K562 (cell line): ENCODE data around the gene DNAJB6. TPM values are rescaled to one million over a fixed set of nuclear protein-coding genes. Genes with fewer than 3 reads are reported as not detected.
A peak's percentile ranks its signal among the peaks of the same experiment; 100 is the strongest.

Source experiments
- CBX1 ChIP-seq: sonication (generic); IDR thresholded peaks from 2 replicates; pipeline ENCODE4 v1.6.1; 2016; ENCODE audit warnings: antibody characterized with exemption, low read depth, mild to moderate bottlenecking
- CREM ChIP-seq: IDR thresholded peaks from 2 replicates; pipeline ENCODE4 v1.6.1; 2014; ENCODE audit warnings: antibody characterized with exemption, low read depth
- DMBX1 ChIP-seq: fragments of 250-450 bp; sonication (Bioruptor Pico); IDR thresholded peaks from 2 replicates; pipeline ENCODE4 v1.8.0; 2022; ENCODE audit warnings: inconsistent platforms, mild to moderate bottlenecking, moderate library complexity, borderline replicate concordance
- EGR1 ChIP-seq: fragments of 450-650 bp; conservative IDR thresholded peaks from 2 replicates; pipeline ENCODE4 v1.6.1; 2017; ENCODE audit warnings: mild to moderate bottlenecking
- ELF2 ChIP-seq: fragments of 250-450 bp; sonication (Bioruptor Pico); IDR thresholded peaks from 2 replicates; pipeline ENCODE4 v1.5.0; 2021; ENCODE audit warnings: mild to moderate bottlenecking
- KLF1 ChIP-seq: fragments of 450-650 bp; IDR thresholded peaks from 2 replicates; pipeline ENCODE4 v1.6.1; 2016; ENCODE audit warnings: missing genetic modification characterization, missing compliant biosample characterization
- MCM5 ChIP-seq: fragments of 450-650 bp; IDR thresholded peaks from 2 replicates; pipeline ENCODE4 v1.6.1; 2016; ENCODE audit warnings: low read depth
- NFATC3 ChIP-seq: fragments of 450-650 bp; IDR thresholded peaks from 2 replicates; pipeline ENCODE4 v1.6.1; 2017; ENCODE audit warnings: mild to moderate bottlenecking
- PHF20 ChIP-seq: fragments of 450-650 bp; IDR thresholded peaks from 2 replicates; pipeline ENCODE4 v1.6.1; 2018; ENCODE audit not compliant: partially characterized antibody
- PHF8 ChIP-seq: fragments of 200-600 bp; sonication (generic); IDR thresholded peaks from 2 replicates; pipeline ENCODE4 v1.6.1; 2012; ENCODE audit warnings: mixed run types, mild to moderate bottlenecking, inconsistent platforms, low read length, moderate library complexity, borderline replicate concordance
- POLR2AphosphoS2 ChIP-seq: IDR thresholded peaks from 2 replicates; pipeline ENCODE4 v1.6.1; 2012; ENCODE audit warnings: low read length, improper control_type of control experiment
- POLR2G ChIP-seq: fragments of 200-400 bp; formaldehyde crosslinking; IDR thresholded peaks from 2 replicates; pipeline ENCODE4 v1.6.1; 2017; ENCODE audit warnings: low read depth, mild to moderate bottlenecking, antibody characterized with exemption, low read length, moderate library complexity
- SMAD4 ChIP-seq: fragments of 250-450 bp; sonication (Bioruptor Pico); conservative IDR thresholded peaks from 2 replicates; pipeline ENCODE4 v1.8.0; 2021; ENCODE audit warnings: inconsistent platforms, mild to moderate bottlenecking, moderate library complexity
- SMARCA4 ChIP-seq: fragments of 450-650 bp; IDR thresholded peaks from 2 replicates; pipeline ENCODE4 v1.6.1; 2016
- SP2 ChIP-seq: IDR thresholded peaks from 2 replicates; pipeline ENCODE4 v1.6.1; 2011; ENCODE audit warnings: mild to moderate bottlenecking, low read depth, low read length, moderate library complexity; ENCODE audit not compliant: poor library complexity, severe bottlenecking; ENCODE audit errors: extremely low read depth
- TAL1 ChIP-seq: fragments of 450-650 bp; IDR thresholded peaks from 2 replicates; pipeline ENCODE4 v1.6.1; 2016; ENCODE audit warnings: mild to moderate bottlenecking
- TEAD4 ChIP-seq, 2 experiments: sonication (generic) in 1 of 2; formaldehyde crosslinking in 1 of 2; IDR thresholded peaks; 2 replicates each; pipeline versions ENCODE4 v1.6.1 to v1.8.0; 2012 to 2022; ENCODE audit warnings: borderline replicate concordance in 1 of 2, inconsistent platforms in 1 of 2, low read length in 1 of 2, mild to moderate bottlenecking in 1 of 2, missing genetic modification reagents in 1 of 2
- TRIM25 ChIP-seq: fragments of 450-650 bp; IDR thresholded peaks from 2 replicates; pipeline ENCODE4 v1.7.0; 2016; ENCODE audit warnings: borderline replicate concordance
- ZFP91 ChIP-seq: sonication (generic); formaldehyde crosslinking; IDR thresholded peaks from 2 replicates; pipeline ENCODE4 v1.8.0; 2022; ENCODE audit warnings: mild to moderate bottlenecking, missing genetic modification reagents
- ZFX ChIP-seq: sonication (generic); formaldehyde crosslinking; IDR thresholded peaks from 2 replicates; pipeline ENCODE4 v1.8.0; 2022; ENCODE audit warnings: mild to moderate bottlenecking, missing genetic modification reagents, moderate library complexity
- ZNF175 ChIP-seq: fragments of 200-800 bp; sonication (Bioruptor generic); IDR thresholded peaks from 2 replicates; pipeline ENCODE4 v1.6.1; 2016; ENCODE audit warnings: low read depth, mild to moderate bottlenecking, missing genetic modification characterization, missing compliant biosample characterization
- ZNF263 ChIP-seq: sonication (generic); formaldehyde crosslinking; IDR thresholded peaks from 2 replicates; pipeline ENCODE4 v1.8.0; 2022; ENCODE audit warnings: mild to moderate bottlenecking, missing genetic modification reagents, borderline replicate concordance
- ZNF644 ChIP-seq: fragments of 200-800 bp; sonication (Bioruptor generic); IDR thresholded peaks from 2 replicates; pipeline ENCODE4 v1.6.1; 2016; ENCODE audit warnings: low read depth, missing genetic modification characterization, missing compliant biosample characterization
- ZNF740 ChIP-seq, 3 experiments: fragments of 200-800 bp in 1 of 3; sonication (Bioruptor generic) in 1 of 3; sonication (generic) in 1 of 3; formaldehyde crosslinking in 1 of 3; IDR thresholded peaks; 2 replicates each; pipeline versions ENCODE4 v1.6.1 to v1.8.0; 2016 to 2022; ENCODE audit warnings: mild to moderate bottlenecking in 2 of 3, missing compliant biosample characterization in 2 of 3, missing genetic modification characterization in 2 of 3, missing genetic modification reagents in 1 of 3
- polyA plus RNA-seq, 8 experiments: library from polyadenylated mRNA; depleted of rRNA in 4 of 8; stranded (reverse) in 5 of 8; unstranded in 3 of 8; fragments of >200 nt; fragmentation: Nextera tagmentation in 2 of 8; fragmentation: Illumina TruSeq in 1 of 8; extraction: Ambion mirVana in 2 of 8; extraction: Trizol in 1 of 8; gene quantifications; 2 replicates each; pipeline versions ENCODE4 v1.2.1 to v1.2.3, GENCODE V29; 2011 to 2014; ENCODE audit warnings: inconsistent platforms in 1 of 8, missing spikeins in 1 of 8
- total RNA-seq, 7 experiments: library from RNA; depleted of rRNA in 6 of 7; stranded (reverse); fragments of >200 nt in 6 of 7; fragmentation: Illumina TruSeq in 2 of 7; extraction: Trizol in 2 of 7; gene quantifications; 2 replicates each; pipeline versions ENCODE4 v1.2.1 to v1.2.3, GENCODE V29; 2011 to 2021; ENCODE audit warnings: low replicate concordance in 1 of 7

The DNAJB6 gene
- total and polyA plus RNA-seq, 9 of the 15 experiments (the other 6 are each of a cell fraction or from before 2014, with no cell fraction given), result 84.5 to 158 (median 135) TPM

- TF ChIP-seq ZFP91 (peak; percentile 17; the same call in 1 of the 2 replicates), ZNF175 (0 out of 2 replicates have a peak, but pooled peaks have one; percentile 69), CBX1 (peak; percentile 97), TRIM25 (no peak), SMAD4 (CRISPR knock-in tag) (peak; percentile 96), POLR2G (peak; percentile 63), EGR1 (no peak), SP2 (no peak), ZNF263 (no peak), TEAD4 (IDR thresholded peaks at IDR 0.05; ENCODE audit: low read length) (peak; percentile 93), TEAD4 (CRISPR knock-in tag; IDR thresholded peaks at IDR 0.05; ENCODE audit: borderline replicate concordance) (no peak), ZFX (peak; percentile 83), ZNF740 (CRISPR knock-in tag; IDR thresholded peaks at IDR 0.05) (no peak), ZNF740 (tag; IDR thresholded peaks at IDR 0.05) (no peak), POLR2AphosphoS2 (no peak), TAL1 (peak; percentile 84), NFATC3 (0 out of 2 replicates have a peak, but pooled peaks have one; percentile 27), KLF1 (tag) (peak; percentile 58; the same call in 1 of the 2 replicates), ELF2 (CRISPR knock-in tag) (0 out of 2 replicates have a peak, but pooled peaks have one; percentile 17), CREM (peak; percentile 84), DMBX1 (peak; percentile 63; the same call in 1 of the 2 replicates), PHF8 (peak; percentile 24; the same call in 1 of the 2 replicates), PHF20 (no peak), MCM5 (no peak), SMARCA4 (peak; percentile 85), ZNF644 (tag) (0 out of 2 replicates have a peak, but pooled peaks have one; percentile 52)
These were observed 65.0 kb downstream of the DNAJB6 start (continued) for GRCh38 chr7:157401567-157402387.
